Central memory CD4-positive, alpha-beta T cell (primary cell): ENCODE results near the gene POLE3.
A peak's percentile ranks its signal among the peaks of the same experiment; 100 is the strongest.
"Not testable (repeated sequence)": the region's sequence is repeated elsewhere in the genome, so short reads cannot be mapped to it uniquely, and the experiment has no call there.

Experiments used
- DNase-seq: peaks from one replicate; pipeline ENCODE4 v3.0.0; 2022
- total RNA-seq, 3 experiments: gene quantifications; one replicate each; lab custom pipeline; 2026; lab: John Stamatoyannopoulos, UW

The POLE3 gene, protein sequence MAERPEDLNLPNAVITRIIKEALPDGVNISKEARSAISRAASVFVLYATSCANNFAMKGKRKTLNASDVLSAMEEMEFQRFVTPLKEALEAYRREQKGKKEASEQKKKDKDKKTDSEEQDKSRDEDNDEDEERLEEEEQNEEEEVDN
- 73.1 to 160 (median 88.7) reads per million in 3 experiments for total RNA-seq

DNA sequence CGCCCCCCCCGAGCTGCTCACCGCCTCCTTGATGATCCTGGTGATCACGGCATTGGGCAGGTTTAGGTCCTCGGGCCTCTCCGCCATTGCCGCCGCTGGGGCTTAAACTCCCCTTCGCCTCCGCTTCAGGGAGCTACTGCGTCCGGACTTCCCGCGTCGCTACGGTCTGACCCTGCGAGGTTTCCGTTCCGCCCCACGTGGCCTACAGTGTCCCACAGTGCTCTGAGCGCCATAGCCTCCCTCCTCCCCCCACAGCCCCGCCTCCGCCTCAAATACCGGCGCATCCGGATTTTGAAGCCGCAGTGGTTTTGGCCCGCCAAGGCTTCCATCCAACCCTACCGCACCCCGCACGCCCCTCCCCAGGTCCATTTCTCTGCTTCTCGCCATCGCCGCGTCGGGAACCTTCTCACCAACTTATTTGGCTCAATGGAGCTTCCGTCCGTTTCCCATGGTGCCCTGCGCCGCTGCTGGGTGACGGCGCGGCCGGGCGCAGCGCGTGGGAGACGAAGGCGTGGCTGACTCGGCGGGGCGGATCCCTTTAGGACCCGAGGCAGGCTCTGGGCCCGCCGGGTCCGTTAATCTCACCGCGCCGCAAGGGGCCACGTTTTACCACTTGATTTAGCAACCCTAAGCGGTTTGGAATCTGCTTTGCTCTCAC lies at the start of gene POLE3, which contains the start of gene C9orf43:
TSS of gene POLE3 (minus strand) at position 469 of the 658 bp plus-strand sequence. CDS start at position 87, 382 bp downstream.
TSS of gene C9orf43 (plus strand) at position 541 of the 658 bp plus-strand sequence. CDS start 2,747 bp downstream, outside the sequence.
- peak; percentile 94 for DNase-seq

- no peak for DNase-seq
These were observed 45.8 kb upstream of the POLE3 start for GRCh38 chr9:113456235-113456634.

DNA sequence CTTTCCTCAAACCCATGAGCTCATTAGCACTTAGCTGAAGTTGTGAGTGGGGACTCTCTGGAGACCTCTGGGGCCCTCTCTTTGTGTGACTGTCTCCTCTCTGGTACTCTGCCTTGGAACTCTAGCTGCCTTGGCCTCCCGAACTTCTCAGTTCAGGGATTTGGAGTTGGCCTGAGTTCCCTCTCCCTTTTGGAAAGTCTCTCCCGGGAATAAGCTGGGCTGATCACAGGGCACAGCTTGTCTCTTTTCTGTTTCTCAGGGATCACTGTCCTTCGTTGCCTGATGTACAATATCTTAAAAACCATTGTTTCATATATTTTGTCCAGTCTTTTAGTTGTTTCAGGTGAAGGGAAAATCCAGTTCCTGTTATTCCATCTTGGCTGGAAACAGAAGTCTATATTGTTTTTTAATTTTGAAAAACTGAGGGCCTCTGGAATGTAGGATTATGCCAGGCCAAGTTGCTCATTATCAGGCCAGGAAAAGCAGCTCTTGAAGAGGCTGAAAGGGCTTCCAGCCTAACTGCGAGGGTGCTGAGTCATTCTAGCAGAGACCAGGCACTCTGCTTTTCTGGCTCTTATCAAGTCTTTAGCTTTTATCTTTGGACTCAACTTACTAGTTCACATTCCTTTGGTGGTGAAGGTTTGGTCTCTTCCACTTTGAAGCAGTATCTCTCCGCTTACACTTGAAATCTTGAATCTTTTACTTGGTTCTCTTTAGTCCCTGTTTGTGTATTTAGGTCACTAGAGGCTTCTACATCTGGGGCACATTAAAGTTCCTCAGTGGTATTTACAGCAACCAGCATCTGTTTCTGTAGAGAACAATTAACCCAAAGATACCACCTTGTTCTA lies 44.7 kb upstream of the POLE3 start:
- no peak for DNase-seq

GRCh38 chr9:113452113-113452605 lies 41.7 kb upstream of the POLE3 start:
- DNase-seq: no peak

GRCh38 chr9:113449376-113449775 lies 38.9 kb upstream of the POLE3 start:
- no peak for DNase-seq

GRCh38 chr9:113446323-113446740 lies 35.9 kb upstream of the POLE3 start:
- peak; percentile 34 for DNase-seq

GRCh38 chr9:113444736-113445135 lies 34.3 kb upstream of the POLE3 start:
- DNase-seq: no peak

- not testable (repeated sequence) for DNase-seq
These were observed 27.2 kb upstream of the POLE3 start for GRCh38 chr9:113437716-113438115.

GRCh38 chr9:113436728-113437515 lies 26.4 kb upstream of the POLE3 start:
- DNase-seq: no peak

DNA sequence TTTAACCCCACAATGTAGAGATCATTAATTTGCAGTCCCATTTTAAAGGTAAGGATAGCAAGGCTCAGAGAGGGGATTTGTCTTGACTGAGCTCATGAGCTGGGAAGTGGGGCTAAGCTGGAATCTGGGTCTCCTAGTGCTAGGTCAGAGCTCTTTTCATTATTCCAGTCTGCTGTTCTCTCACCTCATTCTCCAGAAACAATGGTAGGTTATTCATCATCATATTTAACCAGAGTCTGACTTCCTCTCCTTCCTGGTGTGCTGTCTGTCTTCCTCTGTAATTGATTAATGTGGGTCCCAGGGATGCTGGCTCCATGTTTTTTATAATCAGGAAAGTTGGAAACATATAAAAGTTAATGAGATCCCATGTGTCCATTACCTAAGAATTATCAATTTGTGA lies 20.7 kb upstream of the POLE3 start:
- no peak for DNase-seq

- DNase-seq: no peak
These were observed 17.7 kb upstream of the POLE3 start for GRCh38 chr9:113428062-113428615.

DNA sequence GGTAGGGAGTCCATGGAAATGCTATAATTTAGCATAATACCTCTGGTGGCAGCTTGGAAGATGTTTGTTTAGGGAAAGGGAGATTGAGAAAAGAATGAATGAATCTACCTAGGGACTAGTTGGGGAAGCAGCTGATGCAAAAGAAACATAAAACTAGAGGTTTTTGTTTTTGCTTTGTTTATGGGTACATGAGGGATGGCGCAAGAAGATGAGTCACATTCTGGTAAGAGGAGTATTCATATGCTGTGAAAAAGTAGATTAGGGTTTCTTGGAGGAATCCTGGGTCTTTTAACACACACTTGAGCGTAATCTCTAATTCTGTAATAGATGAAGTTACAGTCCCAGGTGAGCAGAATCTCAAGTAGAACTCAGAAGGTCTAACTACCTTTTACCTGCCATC lies 17.2 kb upstream of the POLE3 start:
- DNase-seq: no peak

- DNase-seq: no peak
These were observed 16.2 kb upstream of the POLE3 start for GRCh38 chr9:113426701-113427100.

DNA sequence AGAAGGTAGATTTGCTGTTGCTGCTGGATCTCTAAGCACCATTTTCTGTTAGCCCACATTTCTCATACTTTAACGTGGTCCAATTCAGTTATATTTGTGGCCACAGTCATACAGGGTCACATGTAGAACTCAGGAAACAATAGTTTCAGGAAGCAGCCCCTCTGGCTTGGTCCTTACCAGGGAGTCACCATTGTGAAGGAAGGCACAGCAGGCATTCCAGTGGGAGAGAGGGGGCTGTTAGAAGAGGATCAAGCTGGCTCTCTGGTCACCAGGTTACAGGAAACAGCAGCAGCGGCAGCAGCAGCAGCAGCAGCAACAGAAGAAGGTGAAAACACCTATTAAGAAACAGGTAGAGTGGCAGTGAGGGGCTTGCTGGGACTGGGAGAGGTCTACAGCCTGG lies 14.6 kb upstream of the POLE3 start:
- DNase-seq: no peak

DNA sequence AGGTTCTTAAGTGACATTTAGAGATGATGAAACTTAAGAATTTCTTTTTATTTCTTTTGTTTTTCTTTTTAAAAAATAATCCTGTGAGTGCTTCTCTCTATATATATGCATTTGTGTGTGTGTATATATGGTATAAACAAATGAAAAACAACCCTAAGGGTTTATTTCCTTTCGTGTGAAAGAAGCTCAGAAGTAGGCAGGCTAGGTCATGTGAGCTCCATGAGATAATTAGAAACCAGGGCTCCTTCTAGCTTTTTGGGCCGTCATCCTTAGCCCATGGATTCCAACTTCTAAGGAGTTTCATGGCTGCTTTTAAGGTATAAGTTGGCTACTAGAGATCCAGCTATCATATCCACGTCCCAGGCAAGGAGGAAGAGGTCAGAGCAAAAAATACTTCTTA lies 11.3 kb upstream of the POLE3 start:
- no peak for DNase-seq

GRCh38 chr9:113417370-113417769 lies 6.9 kb upstream of the POLE3 start:
- DNase-seq: no peak

DNA sequence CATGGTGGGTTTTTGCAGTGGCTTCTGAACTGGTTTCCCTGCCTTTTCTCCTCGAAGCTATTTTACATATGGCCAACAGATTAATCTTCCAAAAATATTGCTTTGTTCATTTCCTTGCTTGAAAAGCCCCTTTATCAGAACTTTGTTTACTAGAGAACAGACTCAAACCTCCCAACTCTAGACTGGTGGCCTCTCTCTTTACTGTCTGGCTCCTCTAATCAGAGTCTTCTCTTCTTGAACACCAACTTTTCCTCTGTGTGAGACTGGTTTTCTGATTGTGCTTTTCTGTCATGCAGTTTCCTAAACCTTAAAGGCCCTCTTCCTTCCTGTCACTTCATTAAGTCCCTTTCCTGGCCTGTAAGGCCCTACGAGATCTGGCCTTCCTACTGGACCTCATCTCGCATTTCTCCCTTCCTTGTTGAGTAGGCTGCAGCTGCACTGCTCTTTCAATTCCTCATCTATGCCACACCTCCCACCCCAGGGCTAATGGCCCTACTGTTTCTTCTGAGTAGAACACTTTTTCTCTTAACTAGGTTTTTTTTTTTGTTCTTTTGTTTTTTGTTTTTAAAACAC lies 5.8 kb upstream of the POLE3 start:
- DNase-seq: no peak

- no peak for DNase-seq
These were observed 630 bp downstream of the POLE3 start for GRCh38 chr9:113409883-113410206.

- no peak for DNase-seq
These were observed 994 bp downstream of the POLE3 start for GRCh38 chr9:113409481-113409880.

DNA sequence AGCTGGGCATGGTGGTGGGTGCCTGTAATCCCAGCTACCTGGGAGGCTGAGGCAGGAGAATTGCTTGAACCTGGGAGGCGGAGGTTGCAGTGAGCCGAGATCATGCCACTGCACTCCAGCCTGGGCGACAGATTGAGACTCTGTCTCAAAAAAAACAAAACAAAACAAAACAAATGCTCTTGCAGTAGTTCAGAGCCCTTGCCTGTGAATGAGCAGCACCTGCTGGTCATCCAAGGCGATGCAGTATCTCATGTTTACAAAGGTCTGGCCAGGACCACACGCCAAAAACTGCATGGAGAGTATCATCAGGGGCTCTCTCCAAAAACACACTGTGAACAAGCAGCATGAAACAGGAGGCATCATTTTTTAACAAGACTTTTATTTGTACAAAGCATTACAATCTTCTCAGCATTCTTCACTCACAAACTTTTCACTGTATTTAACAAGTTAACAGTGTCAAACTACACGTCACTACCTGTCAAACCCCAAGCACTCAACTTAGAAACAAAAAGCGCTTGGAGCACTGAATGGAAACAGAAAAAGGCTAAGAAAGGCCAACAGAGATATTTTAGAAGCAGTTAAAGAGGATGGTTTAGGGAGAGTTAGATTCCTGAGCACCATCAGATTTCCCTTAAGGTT lies 3.5 kb downstream of the POLE3 start:
- DNase-seq: peak; percentile 56

- not testable (repeated sequence) for DNase-seq
These were observed 4.1 kb downstream of the POLE3 start for GRCh38 chr9:113406353-113406752.
